Suprapubic skin (tissue), 4 donors: ENCODE data around the gene MLXIP.

Source experiments
- POLR2A ChIP-seq, 2 donors: fragments of 450-650 bp; IDR thresholded peaks; one replicate each; pipeline ENCODE4 v1.6.1; 2017; ENCODE audit warnings: antibody characterized with exemption in 2 of 2, mild to moderate bottlenecking in 2 of 2, moderate library complexity in 2 of 2
- POLR2AphosphoS5 ChIP-seq, 3 donors: sonication (generic); formaldehyde crosslinking; IDR thresholded peaks; one replicate each; pipeline ENCODE4 v1.6.1; 2017; ENCODE audit warnings: antibody characterized with exemption in 3 of 3

DNA sequence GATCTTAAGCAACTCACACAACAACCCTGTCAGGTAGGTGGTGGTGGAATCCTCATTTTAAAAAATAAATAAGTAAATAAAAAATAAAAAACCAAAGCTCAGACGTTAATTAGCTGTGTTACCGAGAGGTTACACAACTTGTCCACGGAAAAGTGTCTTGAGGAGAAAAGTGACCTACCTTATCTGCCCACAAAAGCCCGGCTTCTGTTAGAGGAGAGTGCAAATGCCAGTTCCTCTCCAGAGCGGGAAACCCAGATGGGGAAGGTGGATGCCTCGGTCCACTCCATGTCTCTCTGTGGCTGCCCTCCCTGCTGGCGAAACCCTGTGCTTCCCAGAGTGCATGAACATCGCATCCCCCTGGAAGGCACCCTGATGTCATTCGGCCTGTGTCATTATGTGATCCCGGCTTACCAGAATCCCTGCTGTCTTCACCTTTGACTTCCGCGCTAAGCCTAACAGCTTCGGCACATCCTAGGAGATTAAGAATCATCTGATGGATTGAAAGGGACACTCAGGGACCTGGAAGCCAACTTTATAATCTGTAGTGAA lies 6.4 kb downstream of the MLXIP start:
- TF ChIP-seq POLR2A (IDR thresholded peaks at IDR 0.05): no peak
- TF ChIP-seq POLR2AphosphoS5 (IDR thresholded peaks at IDR 0.05): no peak
